Measurements from ENCODE around the gene MMP3. TPM values are rescaled to one million over a fixed set of nuclear protein-coding genes. Genes with fewer than 3 reads are reported as not detected.

The MMP3 gene
- total RNA-seq, 1 donor from 2014 or later, result not detected

DNA sequence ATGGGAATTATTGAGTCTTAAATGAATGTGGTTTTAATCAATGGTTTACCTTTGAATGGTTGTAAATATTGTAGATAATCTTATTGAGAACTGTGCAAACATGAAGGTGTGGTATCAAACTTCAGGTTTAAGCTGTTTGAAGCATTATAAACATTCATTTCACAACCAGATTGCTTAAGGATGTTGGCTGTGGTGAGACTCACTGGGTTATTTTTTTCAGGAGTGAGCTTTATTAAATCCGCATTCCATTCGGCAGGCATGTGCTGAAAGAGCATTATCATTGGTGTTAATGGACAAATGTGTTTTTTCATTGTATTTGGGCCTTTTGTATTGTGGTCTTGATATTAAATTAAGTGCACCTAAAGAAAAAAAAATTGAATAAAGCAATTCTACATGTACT lies 9.7 kb downstream of the MMP3 start:
- no peaks in the 10 kb centered on the region for H3K36me3 ChIP-seq
- no peak for DNase-seq
- intact Hi-C loops (cut with micrococcal nuclease), result no loop called here

DNA sequence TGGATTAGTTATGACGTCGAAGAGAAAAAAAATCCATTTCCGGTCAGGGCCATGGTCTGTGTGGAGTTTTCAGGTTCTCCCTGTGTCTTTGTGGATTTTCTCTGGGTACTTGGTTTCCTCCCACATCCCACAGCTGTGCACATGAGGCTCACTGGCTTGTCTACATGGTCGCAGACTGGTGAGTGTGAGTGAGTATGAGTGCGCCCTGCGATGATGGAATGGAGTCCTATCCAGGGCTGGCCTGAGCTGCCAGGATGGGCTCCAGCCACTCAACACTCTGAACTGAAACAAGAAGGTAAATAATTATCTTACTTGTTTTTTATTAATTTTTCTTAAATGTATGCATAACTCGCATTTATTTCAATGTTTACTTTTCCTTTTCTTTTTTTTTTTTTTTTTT lies 10.8 kb downstream of the MMP3 start:
- intact Hi-C loops (cut with micrococcal nuclease), result no loop called here
- H3K27ac ChIP-seq (replicated peaks), result no peak overlapping the region
- H3K4me3 ChIP-seq, result no peak overlapping the region
- no peaks in the 10 kb centered on the region for H3K9me3 ChIP-seq (replicated peaks)
- H3K36me3 ChIP-seq, result no peaks in the 10 kb centered on the region
- peaks cover 20% of the 10 kb centered on the region for H3K27me3 ChIP-seq (ENCODE audit: low read depth)
- no peak for DNase-seq
- no peaks in the 10 kb centered on the region for H3K4me1 ChIP-seq
- TF ChIP-seq, protein P1, sequence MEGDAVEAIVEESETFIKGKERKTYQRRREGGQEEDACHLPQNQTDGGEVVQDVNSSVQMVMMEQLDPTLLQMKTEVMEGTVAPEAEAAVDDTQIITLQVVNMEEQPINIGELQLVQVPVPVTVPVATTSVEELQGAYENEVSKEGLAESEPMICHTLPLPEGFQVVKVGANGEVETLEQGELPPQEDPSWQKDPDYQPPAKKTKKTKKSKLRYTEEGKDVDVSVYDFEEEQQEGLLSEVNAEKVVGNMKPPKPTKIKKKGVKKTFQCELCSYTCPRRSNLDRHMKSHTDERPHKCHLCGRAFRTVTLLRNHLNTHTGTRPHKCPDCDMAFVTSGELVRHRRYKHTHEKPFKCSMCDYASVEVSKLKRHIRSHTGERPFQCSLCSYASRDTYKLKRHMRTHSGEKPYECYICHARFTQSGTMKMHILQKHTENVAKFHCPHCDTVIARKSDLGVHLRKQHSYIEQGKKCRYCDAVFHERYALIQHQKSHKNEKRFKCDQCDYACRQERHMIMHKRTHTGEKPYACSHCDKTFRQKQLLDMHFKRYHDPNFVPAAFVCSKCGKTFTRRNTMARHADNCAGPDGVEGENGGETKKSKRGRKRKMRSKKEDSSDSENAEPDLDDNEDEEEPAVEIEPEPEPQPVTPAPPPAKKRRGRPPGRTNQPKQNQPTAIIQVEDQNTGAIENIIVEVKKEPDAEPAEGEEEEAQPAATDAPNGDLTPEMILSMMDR (IDR thresholded peaks at IDR 0.05; ENCODE audit: borderline replicate concordance), result no peak

More for the DNA sequence above, 9.7 kb downstream of the MMP3 start:
- TF ChIP-seq, protein P1 (IDR thresholded peaks at IDR 0.05; ENCODE audit: borderline replicate concordance), result no peak
- Histone ChIP-seq H3K27me3 (ENCODE audit: low read depth) (peaks cover 20% of the 10 kb centered on the region), H3K4me3 (no peak overlapping the region), H3K27ac (replicated peaks) (no peak overlapping the region), H3K4me1 (no peaks in the 10 kb centered on the region), H3K9me3 (replicated peaks) (no peaks in the 10 kb centered on the region)

DNA sequence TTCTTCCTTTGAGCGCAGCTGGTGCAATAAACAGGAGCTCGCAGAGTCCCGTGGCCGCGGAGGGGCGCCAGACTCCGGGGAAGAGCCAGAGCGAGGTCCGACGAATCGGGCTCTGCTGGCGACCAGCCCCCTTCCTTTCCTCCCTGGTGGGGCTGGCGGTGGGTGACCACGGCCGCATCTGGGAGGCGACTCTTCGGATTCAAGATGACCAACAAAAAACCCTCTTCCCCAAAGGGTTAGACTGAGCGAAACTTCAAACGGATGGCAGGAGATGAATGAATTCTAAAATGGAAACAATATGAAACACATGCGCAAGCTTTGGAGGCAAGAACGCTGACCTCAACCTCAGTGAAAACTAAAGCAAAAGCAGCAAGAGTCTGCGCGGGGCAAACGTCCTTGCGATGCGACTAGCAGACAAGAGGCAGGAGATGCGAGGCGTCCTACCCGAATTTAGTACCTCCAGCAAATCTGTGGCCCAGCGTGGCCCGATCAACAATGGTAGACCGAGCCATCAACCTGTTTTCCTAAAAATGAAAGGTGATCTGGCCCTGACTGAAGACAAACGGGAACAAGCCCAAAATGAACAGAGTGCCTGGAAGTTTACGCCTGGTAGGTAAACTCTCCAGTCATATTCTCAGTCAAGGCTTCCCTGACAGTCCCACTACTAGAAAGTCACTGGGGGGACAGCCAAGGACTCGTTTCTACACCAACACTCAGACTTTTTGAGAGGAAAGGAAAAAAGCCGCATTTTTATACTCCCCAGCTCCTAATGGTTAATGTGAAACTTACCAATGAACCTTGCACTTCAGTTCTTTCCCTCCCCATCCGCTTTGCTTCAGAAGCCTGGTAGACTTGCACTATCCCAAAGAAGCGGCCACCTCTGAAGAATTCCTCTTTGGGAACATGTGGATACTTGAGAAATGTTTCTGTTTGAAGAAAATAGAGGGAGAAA lies 11.6 kb downstream of the MMP3 start:
- Histone ChIP-seq H3K4me3 (no peak overlapping the region), H3K4me1 (no peaks in the 10 kb centered on the region), H3K27me3 (ENCODE audit: low read depth) (peaks cover 20% of the 10 kb centered on the region), H3K9me3 (replicated peaks) (no peaks in the 10 kb centered on the region), H3K27ac (replicated peaks) (no peak overlapping the region), H3K36me3 (no peaks in the 10 kb centered on the region)
- DNase-seq, result no peak
- TF ChIP-seq, protein P1 (IDR thresholded peaks at IDR 0.05; ENCODE audit: borderline replicate concordance), result peak; percentile 37
- intact Hi-C loops (cut with micrococcal nuclease), result no loop called here

DNA sequence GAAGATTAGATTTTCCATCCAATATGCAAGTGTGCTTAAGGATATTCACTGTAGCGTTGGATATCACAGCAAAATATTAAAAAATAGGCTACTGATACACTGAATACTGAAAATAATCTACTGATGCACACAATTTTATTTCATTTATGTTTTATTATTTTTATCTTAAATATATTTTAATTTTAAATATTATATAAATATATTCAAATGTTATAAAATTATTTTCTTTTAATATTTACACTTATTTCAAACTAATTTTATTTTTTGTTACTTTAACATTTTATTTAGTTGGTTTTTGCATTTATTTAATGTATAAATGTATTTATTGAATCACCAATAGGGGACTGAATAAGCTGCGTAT lies 12.3 kb downstream of the MMP3 start:
- Histone ChIP-seq H3K4me3 (no peak overlapping the region), H3K4me1 (no peaks in the 10 kb centered on the region), H3K9me3 (replicated peaks) (no peaks in the 10 kb centered on the region), H3K36me3 (no peaks in the 10 kb centered on the region), H3K27ac (replicated peaks) (no peak overlapping the region), H3K27me3 (ENCODE audit: low read depth) (peaks cover 20% of the 10 kb centered on the region)
- TF ChIP-seq, protein P1 (IDR thresholded peaks at IDR 0.05; ENCODE audit: borderline replicate concordance), result no peak
- intact Hi-C loops (cut with micrococcal nuclease), result no loop called here
- no peak for DNase-seq

DNA sequence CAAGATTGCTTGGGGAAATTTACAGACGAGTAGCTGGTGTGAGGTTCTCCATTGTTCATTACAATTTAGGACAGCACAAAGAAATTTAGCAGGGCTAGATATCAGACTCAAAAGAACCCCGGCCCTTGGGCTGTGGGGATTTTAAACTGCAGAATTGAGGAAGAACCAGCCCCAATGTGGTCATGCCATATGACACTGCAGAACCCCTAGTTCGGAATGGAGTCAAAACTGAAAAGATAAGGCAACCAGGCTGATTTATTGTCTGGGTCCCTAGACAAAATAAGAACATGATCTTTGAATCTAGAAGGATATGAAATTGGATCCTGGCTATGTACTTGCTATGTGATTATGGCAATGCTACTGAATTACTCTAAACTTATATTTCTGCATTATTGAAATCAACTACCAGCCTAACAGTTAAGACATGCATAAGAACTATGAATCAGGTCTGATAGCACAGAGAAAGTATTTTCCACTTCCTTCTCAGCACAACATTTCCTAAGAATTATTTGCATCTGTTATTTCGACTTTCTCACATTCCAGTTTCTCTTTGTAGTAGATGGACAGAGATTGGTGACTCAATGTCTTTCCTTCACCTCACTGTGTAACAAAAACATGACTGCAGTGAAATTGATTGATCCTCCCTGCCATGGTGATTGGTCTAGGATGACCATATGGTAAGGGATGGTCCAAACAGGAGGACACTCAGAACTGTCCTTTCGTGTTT lies 13.2 kb downstream of the MMP3 start:
- peaks cover 20% of the 10 kb centered on the region for H3K27me3 ChIP-seq (ENCODE audit: low read depth)
- H3K4me1 ChIP-seq, result no peaks in the 10 kb centered on the region
- H3K9me3 ChIP-seq (replicated peaks), result no peaks in the 10 kb centered on the region
- no peak overlapping the region for H3K4me3 ChIP-seq
- intact Hi-C loops (cut with micrococcal nuclease), result no loop called here
- no peak for DNase-seq
- no peaks in the 10 kb centered on the region for H3K36me3 ChIP-seq
- H3K27ac ChIP-seq (replicated peaks), result no peak overlapping the region
- TF ChIP-seq, protein P1 (IDR thresholded peaks at IDR 0.05; ENCODE audit: borderline replicate concordance), result no peak

Data from left ventricle myocardium inferior (tissue), 1 donor.